Mammary epithelial cell (primary cell): ENCODE results near the gene TTC33.

ENCODE experiments used
- CTCF ChIP-seq, 2 donors: IDR thresholded peaks in 1 of 2; conservative IDR thresholded peaks in 1 of 2; 2 replicates each; pipeline ENCODE4 v1.5.1; 2011 to 2012; ENCODE audit warnings: inconsistent platforms in 2 of 2, low read length in 2 of 2, mild to moderate bottlenecking in 2 of 2, control low read depth in 1 of 2, low read depth in 1 of 2; ENCODE audit not compliant: insufficient read depth in 1 of 2; ENCODE audit errors: extremely low read depth in 1 of 2
- EZH2 ChIP-seq: IDR thresholded peaks from 2 replicates; pipeline ENCODE4 v1.6.1; 2012; ENCODE audit warnings: low read length, inconsistent platforms, borderline replicate concordance

GRCh38 chr5:40799258-40799657 lies 43.5 kb upstream of the TTC33 start:
- TF ChIP-seq EZH2 (no peak), CTCF (conservative IDR thresholded peaks at IDR 0.05 in 1 of 2, IDR thresholded peaks at IDR 0.05 in 1 of 2; ENCODE audit: extremely low read depth in 1 of 2, insufficient read depth in 1 of 2, low read depth in 1 of 2, low read length in 2 of 2) (no peak)
